Measurements from ENCODE around the gene RMND5A.

The RMND5A gene

DNA sequence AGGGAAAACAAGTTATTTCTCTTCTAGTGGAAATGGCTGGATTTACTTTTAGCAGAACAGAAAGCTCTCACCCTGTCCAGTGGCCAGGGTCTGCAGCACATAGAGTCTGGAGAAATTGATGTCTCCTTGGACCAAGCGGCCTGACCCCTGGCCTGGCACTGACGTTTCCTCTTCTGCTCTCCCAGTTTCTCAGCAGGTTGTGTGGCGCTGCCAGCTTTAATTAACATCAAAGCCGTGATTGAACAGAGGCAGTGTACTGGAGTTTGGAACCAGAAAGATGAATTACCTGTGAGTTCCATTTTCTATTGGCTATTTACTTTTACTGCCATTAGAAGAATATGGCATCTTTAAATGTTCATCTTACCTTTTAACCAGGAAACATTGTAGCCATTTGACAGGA, 49.7 kb downstream of the RMND5A start:
- DNase-seq = no peak

DNA sequence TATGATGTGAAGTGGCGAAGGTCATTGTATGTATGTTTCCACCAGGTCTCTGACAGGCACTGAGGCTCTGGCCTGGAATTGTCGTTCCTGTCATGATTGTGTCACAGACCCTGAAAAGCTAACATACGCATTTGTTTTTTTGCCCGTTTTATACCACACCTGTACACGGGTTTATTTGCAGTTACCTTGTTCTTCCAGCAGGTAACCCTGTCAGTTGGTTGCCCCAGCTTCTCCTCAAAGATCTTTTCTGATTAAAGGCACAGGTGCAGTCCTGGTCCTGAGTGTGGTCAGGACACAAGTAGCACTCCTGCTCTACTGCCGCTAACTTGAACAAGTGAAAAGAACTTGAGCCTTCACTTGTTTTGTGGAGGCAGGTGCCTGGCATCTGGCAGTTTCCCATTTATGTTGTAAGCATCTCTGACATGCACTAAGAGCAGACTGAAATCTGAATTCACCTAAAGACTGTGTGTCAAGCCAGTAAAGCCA, 50.8 kb downstream of the RMND5A start:
- no peak for DNase-seq

DNA sequence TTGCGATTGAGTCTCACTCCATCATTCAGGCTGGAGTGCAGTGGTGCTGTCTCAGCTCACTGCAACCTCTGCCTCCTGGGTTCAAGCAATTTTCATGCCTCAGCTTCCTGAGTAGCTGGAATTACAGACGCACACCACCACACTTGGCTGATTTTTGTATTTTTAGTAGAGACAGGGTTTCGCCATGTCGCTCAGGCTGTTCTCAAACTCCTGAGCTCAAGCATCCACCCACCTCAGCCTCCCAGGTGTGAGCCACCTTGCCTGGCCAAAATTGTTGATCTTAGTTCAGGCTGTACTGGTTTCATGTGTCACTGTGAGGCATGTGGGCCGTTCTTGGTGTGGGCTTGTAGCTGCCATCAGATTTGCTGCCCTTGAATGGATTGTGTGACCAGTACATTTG, 52.5 kb downstream of the RMND5A start:
- no peak for DNase-seq

DNA sequence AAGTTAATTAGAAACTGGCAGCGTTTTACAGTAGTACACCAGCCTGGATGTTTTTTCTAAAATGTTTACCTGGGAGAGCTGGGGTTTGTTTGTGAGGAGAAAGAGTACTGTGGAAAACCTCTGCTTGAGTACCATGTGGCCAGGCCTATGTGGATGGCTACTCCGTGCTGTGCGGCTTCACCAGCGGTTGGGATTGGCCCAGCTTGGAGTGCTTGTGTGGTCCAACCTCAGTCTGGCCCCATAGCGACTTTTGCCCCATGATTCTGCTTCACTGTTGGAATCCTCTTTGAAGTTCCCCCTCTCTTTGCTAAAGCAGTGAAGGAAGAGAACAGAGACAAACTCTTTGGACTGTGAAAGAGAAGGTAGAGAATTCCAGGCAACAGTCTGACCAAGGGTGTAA, 54.8 kb downstream of the RMND5A start:
- no peak for DNase-seq

DNA sequence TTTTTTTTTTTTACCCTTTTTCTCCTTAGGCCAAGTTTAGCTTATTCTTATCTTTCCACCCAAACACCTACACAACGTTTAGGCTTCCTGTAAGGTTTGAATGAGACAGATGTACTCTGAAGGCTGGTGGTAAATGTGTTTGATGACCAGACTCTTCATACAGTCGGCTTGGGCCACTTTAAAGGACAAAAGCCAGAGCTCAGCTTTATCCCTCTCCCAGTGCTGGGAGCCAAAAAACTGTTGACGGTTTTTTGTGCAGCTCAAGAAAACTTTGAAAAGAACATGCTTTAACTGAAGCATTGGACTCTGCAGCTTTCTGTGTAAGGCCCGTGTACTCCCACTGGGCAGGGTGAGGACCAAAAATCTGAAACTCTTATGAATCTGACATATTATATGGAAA, 55.2 kb downstream of the RMND5A start:
- DNase-seq = no peak

DNA sequence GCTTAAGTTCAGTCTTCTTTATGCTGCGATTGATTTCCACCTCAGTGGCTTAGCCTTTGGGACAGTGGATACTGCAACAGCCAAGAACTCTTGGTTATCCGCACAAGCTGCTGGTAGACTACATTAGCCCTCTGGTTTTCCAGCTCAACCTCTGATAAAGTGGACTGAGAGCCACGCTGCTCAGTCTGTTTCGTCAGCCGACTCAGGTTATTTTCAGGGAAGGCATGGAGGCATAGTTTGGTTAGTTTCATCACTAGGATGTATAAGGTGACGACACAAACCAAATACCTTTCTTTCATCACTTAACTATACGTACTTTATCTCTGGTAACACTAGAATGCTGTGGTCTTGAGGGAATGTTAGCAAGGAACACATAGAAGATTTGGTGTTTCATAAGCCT, 56.4 kb downstream of the RMND5A start:
- DNase-seq = no peak

DNA sequence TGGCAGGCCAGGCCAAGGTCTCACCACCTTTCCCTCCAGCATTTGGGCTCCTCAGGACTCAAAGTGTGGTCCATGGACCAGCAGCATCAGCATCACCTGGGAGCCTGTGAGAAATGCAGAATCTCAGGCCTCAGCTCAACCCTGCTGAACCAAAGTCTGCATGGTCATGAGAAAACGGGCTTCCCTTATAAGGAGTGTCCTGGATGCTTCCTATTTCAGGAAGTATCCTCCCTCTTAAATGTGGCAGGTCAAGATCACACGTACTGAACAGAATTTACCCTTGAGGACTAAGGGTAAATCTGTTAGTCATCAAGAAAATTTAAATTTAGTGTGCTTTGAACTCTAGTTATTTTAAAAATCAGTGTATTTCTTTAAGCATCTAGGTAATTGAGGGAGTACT, 58.9 kb downstream of the RMND5A start:
- no peak for DNase-seq

DNA sequence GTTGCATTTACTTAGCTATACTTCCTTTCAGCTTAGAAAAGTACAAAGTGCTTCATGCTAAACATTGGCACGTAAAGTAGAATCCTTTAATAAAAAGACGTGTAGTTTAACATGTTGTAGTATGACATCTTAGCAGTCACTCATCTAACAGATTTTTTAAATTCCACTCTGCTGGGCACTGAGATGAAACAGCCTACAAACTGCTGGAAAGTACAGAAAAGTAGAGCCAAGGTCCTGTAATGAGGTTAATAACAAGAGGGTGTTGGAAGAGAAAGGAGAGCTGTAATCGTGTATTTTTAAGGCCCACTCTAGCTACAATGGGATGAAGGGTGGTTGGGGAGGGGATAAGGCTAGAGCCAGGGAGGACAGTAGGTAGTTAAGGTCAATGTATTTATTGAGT, 59.9 kb downstream of the RMND5A start:
- no peak for DNase-seq

DNA sequence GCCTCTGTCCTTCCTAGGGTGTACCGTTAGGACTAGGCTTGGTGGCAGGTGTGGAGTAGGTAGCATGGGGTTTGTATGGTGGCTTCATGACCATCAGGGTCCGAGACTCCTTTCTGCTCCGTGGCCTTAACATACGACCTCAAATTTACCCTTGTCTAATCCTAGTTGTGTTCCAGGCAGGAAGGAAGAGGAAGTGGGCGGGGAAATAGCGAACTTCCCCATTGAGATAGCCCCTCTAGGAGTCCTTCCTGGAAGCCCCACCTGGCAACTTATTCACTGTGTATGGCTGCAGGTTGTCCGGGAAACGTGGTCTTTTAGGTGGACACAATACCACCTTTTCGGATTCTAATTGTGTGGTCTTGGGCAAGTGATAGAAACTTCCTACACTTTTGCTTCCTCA, 61.3 kb downstream of the RMND5A start:
- DNase-seq = no peak

DNA sequence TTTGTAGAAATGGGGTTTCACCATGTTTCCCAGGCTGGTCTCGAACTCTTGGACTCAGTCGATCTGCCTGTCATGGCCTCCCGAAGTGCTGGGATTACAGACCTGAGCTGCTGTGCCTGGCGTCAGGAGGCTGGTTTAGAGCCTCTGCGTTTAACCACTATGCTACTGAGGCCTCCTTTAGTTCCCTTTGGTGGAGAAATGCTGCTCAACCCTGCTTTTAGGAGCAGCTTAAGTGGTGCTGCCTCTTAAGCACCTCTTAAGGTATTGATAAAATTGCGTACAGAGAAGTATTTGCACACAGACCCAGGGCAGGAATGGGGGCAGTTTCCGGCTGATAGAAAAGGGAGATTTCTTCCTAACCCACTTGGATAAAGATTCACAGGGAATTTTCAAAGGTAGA, 62.7 kb downstream of the RMND5A start:
- DNase-seq = no peak

DNA sequence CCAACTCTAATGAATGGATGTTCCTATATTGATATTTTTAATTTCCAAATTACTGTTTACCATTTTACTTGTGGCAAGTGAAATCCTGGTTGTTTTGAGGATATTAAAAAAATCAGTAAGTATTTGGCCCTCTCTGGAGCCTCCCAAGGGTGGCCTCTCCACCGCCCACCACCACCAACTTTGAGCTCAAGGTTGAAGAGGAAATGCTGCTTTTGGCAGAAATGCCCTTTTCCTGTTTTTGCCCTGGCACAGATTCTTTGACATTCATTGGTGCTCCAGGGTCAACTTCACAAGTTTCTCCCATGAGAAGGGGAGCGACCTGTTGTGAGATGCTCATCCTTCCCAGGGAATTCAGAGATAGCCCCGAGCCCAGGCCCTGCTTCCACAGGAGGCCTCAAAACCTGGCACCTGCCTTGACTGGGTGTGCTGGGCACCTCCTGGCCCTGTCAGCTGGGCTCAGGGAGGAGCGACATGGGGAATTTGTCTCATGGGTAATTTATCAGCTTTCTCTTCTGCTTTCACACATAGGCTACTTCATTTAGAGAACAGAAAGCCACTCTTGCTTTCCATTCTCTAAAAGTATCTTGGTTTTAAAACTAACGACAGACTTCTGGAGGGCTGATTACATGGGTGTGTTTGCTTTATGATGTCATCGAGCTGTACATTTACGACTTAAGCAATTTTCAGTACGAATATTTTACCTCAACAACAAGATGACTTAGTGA, 63.7 kb downstream of the RMND5A start:
- no peak for DNase-seq

DNA sequence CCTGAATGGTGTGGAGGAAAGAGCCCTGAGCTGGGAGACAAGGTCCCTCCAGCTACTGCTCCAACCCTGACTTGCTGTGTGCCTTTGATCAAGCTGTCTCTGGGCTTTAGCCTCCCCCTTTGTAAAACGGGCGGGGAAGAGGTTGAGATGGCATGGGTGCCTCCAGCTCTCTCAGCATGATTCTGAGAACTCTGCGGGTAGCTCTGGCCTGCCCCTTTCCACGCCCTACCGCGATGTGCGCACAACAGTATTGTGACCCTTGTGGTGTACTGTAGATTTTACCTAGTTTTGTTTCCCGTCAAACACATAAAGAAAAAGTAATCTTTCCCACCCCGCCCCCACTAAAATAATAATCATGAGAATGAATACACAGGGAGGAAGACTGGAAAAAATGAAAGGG, 65.4 kb downstream of the RMND5A start:
- no peak for DNase-seq

DNA sequence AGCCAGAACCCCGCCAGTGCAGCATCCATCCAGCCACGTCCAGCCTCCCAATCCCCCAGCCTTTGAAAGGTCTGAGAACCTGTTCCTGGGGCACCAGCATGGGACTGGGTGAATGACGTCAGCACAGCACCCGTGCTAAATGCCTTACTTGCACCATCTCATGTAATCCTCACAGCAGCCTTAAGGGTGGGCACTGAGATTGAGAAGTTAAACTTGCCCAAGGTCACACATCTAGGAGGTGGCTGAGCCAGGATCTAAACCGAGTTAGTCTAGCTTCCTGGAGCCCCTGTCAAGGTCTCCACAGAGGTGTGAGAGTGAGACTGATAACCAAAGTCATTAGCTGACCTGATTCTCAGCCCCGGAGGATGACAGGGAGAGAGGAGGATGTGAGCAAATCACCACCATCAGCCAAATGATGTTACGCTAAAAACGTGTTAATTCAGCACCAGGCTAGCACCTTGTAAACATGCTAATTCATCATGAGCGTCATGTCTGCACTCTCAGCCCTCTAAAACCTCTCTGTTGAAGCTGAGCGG, 66.0 kb downstream of the RMND5A start:
- no peak for DNase-seq

DNA sequence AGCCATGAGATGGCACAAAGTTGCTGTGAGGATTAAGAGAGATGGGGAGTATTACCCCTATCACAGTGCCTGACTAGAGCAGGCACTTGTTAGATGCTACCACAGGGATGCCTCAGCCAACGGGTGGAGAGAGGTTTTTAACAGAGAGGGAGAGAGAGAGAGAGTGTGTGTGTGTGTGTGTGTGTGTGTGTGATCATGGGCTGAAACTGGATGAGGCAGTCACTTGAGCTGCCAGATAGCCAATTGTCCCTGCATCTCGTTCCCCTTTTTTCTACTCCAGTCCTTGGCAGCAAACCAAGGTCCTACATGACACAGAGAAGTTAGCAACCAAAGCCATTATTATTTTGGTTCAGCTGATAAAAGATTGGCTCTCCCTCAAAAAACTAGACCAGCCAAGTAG, 67.6 kb downstream of the RMND5A start:
- DNase-seq = no peak

DNA sequence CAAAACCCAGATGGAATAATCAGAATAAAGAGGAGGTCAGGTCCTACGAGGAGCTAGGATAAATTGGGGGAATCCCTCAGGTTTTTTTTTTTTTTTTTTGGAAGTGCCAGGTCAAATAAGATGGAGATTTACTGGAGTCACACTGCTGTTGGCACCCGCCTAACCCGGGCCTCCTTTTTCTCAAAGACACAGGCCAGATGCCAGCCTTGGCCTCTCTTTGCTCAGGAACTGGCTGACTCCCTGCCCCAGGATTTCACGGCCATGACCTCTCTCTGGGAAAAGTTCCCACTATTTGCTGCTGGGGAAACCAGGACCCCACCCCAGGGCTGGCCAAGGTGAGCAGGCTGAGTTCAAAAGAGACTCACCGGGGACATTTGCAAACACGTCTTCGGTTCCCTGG, 68.1 kb downstream of the RMND5A start:
- DNase-seq = no peak

DNA sequence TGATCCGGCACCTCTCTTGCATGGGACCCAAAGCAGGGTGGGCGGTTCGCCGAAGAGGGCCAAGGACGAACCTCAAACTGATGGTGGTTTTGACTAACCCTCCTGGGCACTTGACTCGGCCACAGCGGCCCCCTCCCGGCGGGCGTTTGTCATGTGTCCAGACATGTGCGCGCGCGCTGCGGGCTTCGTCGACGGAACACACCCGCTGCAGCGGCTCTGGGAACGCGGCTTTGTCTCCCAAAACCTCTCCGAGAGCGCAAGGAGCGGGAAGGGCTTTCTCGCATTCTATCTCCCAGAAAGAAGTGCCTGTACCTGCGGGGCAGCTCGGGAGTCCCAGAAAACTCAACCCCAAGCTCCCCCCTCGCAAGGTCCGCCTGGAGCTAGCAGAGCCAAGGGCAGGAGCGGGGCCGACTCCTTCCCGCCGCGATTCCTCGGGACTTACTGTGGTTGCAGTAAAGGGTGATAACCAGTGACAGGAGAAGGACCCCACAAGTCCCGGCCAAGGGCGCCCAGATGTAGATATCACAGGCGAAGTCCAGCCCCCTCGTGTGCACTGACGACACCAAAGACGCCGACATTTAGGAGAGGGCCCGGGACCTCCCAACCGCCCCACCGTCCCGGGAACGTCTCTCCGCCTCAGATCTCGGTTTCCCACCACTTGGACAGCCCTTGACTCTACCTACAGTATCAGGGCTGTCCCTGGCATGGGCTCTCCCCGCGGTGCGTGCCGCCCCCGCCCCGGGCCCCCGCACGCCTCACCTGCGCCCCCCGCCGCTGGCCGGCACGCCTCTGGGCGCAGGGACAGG, 69.0 kb downstream of the RMND5A start:
- no peak for DNase-seq

DNA sequence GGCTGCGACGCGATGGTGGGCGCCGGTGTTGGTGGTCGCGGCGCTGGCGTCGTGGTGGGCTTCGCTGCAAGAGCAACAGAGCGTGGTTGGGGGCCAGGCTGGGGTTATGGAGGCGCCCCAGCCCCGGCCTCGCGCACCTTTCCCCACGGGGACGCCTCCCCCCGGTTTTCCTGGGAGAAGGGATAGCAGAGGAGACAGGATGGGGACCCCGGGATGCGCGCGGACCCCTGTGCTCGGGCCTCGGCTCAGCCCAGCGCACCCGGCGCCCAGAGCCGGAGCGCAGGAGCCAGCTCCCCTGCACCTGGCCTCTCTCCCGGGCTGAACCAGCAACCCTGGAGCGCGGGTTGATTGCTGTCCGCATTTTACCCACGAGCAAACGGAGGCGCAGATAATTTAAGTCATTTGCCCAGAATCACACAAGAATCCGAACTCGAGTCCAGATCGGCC, 69.6 kb downstream of the RMND5A start:
- no peak for DNase-seq

DNA sequence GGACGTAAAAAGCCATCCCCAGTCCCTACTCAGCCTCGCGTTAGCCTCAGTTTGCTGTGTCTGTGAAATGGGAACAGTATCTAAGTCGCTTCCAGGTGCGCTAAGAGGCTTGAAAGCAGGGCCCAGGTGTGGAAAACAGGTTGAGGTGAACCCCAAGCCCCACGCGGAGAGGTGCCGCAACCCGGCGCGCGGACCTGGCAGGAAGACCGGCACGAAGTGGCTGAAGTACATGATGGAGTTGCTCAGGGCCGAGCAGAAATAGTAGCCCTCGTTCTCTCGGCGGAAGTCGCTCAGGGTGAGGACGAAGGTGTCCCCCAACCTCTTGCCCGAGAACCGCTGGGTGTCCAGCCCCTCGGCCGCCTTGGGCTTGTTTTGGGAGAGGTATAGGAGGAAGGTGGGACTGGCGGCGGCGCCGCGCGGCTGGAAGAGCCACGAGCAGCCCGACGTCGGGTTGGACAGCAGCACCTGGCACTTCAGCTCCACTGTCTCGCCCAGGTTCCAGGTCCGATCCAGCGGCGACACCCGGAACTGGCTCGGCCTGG, 70.1 kb downstream of the RMND5A start:
- DNase-seq = no peak

DNA sequence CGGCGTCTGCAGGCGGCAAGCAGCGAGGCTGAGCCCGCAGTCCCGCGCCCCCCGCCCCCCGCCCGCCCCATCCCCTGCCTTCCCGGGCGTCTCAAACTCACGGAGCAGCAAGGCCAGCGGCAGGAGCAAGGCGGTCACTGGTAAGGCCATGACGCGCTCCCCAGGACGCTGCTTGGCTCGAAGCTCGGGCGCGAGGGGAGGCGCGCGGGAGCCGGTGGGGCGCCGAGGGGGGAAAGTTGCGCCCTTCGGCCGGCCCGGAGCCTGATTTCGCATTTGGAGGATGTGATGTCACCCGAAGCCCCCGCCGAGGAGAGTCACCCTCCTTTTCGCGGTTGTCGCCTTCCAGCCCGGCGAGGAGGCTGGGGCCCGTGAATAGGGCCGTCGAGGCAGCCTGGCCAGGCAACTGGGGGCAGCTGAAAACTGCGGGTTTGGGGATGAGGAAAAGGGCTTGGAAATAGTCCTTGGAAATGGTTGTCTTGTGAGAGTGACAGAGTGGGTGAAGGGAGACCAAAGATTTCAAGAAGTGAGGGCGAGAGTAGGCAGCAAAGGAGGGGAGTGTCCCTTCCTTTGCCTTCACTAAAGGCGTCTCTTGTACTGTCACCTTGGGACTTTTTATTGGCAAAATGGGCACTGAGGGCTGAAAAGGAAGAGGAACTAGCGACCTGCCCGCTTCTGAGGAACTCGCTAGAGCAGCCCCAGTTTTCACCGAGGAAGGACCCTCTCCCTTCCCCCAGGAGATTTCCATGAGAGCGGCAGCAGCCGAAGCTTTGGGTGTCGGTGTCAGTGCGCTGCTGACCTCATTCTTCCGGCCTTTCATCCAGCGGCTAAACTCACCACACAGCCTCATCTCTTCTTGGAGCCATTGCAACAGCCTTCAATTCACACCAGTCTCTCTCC, 70.8 kb downstream of the RMND5A start, which contains the start of gene CD8A:
Gene CD8A (minus strand): TSS at position 238 of the 897 bp plus-strand sequence. CDS start 88 bp downstream, at position 150.
- no peak for DNase-seq

DNA sequence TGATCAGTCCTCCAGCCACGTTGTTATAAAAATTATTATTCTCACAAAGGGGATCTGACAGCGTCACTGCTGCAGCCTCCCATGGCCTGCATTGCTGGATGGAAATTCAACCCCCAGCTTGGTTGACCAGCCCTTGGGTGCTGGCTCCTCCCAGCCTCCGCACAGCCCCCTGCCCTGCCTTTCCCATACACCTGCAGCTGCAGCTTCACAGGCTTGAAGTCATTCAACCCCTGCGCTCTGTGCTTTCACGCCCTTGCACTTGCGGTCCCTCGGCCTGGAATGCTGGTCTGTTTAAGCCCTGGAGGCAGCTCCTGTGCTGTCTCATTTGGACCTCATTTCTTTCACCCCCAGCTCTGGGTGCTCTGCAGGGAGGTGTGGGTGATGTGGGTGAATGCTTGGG, 71.5 kb downstream of the RMND5A start:
- no peak for DNase-seq

DNA sequence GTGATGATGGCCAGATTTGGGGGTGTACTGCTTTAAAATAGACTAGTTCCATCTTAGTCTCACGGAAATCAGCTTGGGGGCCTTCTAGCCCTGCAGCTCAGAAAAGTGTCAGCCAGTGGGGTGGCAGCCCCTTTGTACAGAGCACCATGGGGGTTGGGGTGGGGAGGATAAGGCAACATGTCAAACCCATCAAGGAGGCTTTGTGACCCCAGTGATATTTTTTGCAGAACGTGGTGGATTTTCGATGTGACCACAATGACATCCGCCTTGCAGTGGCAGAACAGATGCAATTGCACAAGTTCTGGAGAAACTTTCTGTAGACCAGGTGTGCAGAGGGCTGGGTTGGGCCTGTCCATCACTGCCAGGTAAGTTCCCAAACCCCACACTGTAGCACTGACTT, 73.7 kb downstream of the RMND5A start:
- DNase-seq = no peak

DNA sequence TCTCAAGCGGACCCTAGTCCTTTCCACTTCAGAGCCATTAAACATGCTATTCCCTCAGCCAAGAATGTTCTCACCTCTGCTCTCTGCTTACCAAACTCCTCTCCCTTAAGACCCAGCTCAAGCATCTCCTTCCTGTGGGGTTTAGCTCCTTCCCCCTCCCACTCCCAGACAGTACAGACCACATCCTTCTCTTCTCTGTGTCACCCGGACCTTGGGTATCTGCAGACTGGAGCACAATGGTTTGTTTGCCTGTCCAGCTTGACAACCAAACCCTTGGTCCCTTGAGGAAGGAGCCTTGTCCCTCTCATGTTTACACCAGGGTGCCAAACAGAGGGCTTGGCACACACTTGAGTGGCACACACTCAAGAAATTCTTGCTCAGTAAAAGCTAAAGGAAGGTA, 74.8 kb downstream of the RMND5A start:
- no peak for DNase-seq
